ENCODE results near the gene ARHGEF7.
A peak's percentile ranks its signal among the peaks of the same experiment; 100 is the strongest.

Gene ARHGEF7

DNA sequence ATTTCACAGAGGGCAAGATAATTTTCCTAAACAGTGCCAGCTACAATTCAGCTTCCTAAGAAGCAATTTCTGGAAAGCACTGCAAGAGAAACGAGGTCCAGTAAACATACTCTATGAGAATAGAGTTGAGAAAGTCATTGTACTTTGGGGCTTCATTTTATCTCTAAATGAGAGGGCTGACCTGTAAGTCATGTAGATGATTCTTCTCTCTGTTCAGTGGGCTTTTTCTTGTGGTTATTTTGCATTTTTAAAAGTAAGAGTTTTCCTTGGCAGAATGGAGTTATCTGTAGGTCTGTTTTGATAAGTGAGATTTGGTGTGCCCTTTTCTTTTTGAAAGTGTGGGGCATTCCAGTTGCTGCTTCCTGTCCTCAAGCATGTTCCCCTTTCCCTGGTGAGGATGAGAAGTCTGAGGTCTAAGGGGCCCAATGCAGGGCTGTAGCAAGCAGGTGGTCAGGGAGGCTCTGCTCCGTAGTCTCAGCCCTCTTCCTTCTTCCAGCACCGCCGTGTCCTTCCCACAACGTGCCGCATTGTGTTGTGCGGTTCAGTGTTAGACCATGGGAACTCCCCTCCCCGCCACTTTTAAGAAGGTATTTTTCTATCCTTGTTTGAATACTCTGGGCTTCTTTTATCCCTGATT lies 86.3 kb downstream of the ARHGEF7 start:
- no peak for DNase-seq (ENCODE audit: low read depth in 2 of 2)

DNA sequence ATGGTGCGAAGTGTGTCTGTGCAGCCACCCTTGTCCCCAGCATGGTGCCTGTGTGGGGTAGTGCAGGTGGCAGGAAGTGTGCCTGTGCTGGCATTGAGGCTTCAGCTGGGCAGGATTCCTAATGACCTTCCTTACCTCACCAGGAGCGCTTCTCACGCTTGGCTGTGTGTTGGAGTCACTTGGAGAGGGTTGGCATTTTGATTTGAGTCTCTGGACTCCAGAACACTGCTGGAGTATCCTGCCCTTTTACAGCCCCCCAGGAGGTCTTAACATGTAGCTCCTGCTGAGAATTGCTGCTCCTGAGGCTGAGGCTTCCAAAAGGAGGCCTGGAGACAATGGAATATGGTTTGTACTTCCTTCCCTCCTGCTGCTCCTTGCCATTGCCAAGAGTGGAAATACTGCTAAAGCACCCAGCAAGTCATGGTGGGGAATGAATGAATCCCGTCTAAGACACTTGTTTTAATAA lies 87.1 kb downstream of the ARHGEF7 start:
- no peak for DNase-seq (ENCODE audit: low read depth in 2 of 2)

DNA sequence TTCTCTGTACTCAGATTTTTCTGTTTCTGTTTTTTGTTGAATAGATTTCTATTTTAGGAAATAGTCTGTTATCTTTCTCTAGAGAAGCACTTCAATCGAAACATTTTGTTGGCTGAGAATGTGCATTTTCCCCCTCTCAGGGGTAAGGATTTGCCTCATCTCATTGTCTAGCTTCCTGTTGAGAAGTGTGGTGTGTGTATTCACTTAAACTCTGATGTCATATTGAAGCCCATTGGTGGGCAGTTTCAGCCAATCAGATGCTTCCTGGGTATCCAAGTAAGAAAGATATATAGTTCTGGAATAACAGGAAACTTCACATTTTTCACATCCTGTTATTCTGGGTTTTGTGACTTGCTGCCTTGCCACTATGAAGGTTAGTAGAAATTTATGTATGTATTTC lies 87.6 kb downstream of the ARHGEF7 start:
- peak; percentile 73 to 78 for DNase-seq (ENCODE audit: low read depth in 2 of 2)

DNA sequence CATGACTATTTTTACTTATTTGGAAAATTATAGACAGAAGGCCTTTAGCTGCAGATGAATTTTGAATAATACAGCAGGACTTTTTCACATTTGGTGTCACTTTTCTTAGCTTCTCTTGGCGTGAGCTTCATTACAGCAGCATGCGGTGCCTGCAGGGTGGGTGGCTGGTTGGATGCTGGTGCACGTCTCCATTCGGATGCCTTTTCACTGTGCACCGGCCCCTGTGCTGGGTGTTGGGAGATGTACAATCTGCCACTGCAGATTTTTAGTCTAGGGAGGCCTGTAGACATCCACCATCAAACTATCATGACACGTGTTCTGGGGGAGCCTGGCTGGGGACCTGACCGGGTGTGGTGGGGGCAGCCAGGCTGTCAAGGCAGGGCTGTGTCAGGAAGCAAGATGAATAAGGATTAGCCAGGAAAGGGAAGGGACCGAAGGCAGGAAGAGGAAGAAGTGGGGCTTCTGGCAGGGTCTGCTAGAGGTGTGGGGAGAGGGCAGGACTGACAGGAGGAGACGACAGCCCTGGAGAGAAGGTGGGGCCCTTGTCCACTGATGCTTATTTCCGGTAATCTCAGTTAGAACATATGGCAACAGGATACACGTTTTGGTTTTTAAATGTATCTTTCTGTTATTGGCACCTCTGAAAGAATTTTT lies 88.8 kb downstream of the ARHGEF7 start:
- DNase-seq (ENCODE audit: low read depth in 2 of 2), result no peak

DNA sequence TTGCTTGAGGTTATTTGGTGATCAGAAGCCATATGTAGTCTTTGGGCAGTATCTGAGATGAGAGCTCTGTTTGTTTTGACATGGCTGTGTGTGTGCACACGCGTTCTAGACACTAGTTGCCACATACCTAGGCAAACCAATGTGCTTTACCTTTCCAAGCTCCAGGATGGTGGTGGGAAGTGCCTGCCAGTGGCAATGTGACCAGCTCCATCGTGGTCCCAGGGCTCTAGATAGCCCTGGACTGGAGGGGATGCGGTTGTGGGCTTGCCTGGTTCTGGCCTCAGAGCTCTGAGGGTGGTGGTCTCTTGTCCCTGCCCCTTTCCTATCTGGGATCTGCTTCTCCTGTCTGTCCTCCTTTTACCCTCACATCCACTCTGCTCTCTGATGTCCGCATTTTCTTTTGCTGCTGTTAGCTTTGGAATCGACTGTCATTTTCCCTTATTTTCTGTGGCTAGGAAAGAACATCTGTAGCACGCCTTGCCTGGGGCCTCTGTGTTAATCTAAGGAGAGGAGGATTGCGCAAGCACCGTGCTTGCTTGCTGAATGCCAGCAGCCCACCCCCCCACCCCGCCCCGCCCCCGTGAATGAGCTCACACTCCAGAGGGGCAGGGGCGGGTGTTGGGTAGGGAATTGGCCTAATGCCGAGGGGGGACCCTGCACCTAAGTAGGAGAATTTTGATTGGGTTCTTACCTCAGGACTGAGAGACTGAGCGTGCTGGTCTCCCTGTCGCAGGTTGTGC lies 89.5 kb downstream of the ARHGEF7 start:
- peak; percentile 67 to 72 for DNase-seq (ENCODE audit: low read depth in 2 of 2)

DNA sequence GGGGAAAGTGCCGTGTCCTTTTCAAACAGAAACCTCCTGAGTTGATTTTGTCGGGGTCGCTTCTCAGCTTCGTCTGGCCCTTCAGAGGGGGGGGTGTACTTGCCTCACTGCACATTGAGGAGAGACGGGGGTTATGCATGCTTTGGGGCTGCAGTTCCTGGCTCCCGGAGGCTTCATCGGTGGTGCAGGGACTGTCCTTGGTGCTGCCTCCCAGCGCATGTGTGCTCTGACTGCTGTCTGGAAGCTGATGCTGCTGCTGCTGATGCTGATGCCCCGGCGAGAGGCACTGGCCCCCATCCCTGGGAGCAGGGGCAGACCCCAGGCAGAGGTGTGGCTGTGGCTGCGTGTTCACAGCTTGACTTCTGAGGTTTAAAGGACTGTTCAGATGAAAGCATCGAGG lies 91.0 kb downstream of the ARHGEF7 start:
- no peak for DNase-seq (ENCODE audit: low read depth in 2 of 2)

DNA sequence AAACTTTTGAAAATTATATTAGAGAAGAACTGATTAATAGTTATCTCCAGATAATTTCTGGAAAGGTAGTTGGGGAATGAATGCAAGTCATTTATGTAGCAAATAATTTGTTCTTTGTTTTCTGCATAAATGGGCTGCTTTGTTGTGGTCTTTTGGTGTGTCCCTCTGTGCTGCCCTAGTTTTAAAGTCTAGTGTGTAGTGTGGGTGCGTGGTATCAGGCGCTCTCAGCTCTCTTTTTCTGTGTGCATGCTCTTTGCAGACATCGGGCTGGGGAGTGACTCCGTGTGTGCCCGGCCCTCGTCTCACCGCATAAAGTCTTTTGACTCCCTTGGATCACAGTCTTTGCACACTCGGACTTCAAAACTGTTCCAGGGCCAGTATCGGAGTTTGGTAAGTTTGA lies 94.5 kb downstream of the ARHGEF7 start:
- DNase-seq (ENCODE audit: low read depth in 2 of 2), result no peak

DNA sequence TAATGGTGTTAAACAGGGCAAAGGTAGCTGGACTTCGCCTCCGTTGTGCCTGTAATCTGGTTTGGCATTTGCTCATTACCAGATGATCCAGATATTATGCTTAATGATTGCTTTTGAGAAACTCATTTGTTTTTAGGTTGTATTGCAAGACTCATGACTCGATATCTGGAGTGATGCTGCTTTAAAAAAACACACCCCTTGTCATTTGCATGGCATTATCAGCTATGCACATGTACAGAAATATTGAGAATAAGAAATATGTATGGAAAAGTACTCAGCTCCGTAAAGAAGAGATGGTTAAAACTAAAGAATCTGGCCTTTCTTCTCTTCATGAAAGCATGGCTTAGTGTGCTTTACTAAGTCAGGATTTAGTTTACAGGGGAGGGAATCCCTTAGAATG lies 95.0 kb downstream of the ARHGEF7 start:
- no peak for DNase-seq (ENCODE audit: low read depth in 2 of 2)

DNA sequence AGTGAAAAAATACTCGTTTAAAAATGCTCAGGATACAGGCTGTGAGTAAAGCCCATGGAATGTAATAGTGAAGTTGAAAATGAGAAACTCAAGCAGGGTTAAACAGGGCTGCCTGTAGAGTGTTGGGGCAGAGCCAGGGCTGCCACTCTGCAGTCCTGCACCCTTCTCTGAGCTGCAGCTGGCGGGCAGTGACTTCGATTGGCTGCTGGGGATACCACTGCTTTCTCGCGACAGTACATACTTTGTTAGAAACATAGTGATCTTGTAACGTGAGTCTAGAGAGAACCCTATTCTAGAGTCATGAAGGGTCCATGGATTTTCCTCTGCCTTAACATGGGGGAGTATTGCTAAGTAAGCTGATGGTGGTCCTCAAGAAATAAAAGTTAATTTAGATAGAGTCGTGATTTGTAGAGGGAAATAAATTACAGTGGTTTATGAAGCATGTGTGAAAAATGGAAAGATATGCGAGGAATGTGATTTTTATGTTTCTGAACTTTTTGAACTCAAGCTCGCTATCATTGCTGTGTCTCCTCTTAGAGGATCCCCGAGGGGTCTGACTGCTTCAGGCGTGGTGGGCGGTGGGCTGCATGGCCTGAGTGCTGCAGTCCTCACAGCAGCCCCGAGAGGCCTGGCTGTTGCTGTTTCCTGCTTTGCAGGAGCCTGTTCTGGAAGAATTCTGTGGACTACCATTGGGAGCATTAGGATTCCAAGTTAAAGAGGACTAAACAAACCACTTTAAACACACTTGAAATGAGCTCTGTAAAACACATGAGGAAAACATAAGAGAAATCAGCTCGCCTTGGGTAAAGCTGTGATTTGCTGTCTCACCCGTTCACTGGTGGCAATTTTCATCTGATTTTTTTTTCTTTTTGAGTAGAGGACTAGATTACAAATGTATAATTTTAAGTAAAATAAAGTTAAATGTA lies 95.7 kb downstream of the ARHGEF7 start:
- DNase-seq (ENCODE audit: low read depth in 2 of 2), result peak; percentile 83 to 84

DNA sequence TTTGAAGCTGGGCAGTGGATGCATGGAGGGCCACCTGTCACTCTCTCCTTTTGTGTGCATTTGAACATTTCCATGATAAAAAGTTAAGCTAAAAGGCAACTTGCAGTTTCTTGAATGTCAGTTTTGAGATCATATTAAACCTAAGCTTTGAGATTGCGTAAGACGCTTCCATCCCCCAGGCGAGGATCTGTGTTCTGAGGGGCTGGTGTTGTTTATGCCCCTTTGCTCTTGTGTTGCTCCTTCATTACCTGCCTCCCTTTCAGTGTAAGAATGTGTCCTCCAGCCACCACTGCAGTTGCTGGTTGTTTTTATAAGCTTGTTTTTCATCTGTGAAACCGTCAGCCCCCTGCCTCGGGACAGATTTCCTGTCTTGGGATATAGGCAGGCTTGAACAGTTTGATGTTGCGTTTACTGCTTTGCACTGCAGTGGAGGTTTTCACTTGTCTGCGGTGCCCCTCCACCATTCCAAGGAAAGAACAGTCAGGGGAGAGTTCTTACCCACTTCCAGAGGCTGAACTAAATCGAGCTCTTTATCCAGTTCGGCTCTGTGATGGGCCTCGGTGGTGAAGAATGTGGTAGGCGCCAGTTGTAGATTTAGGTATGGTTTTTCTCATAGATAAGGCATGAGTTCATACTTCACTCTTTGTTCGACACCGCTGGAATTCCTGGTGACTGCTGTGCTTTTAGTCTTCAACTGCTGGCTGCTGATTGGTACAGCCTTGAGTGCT lies 96.8 kb downstream of the ARHGEF7 start:
- DNase-seq (ENCODE audit: low read depth in 2 of 2), result peak; percentile 33 to 45

DNA sequence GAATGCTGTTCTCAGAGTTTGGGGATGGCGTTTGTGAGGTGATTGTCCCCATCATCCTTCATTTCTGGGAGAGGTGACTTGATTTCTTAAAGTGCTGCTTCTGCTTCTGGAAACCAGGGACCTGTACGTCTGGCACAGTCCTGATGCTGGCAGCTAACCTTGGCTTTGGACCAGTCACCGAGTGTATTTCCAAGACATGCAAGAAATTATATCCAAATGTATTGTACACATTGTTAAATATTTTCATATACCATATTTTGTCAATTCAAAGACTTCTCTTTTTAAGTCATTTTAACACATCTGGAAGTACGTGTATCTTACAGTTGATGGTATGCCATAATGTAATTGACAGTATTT lies 97.4 kb downstream of the ARHGEF7 start:
- no peak for DNase-seq (ENCODE audit: low read depth in 2 of 2)

DNA sequence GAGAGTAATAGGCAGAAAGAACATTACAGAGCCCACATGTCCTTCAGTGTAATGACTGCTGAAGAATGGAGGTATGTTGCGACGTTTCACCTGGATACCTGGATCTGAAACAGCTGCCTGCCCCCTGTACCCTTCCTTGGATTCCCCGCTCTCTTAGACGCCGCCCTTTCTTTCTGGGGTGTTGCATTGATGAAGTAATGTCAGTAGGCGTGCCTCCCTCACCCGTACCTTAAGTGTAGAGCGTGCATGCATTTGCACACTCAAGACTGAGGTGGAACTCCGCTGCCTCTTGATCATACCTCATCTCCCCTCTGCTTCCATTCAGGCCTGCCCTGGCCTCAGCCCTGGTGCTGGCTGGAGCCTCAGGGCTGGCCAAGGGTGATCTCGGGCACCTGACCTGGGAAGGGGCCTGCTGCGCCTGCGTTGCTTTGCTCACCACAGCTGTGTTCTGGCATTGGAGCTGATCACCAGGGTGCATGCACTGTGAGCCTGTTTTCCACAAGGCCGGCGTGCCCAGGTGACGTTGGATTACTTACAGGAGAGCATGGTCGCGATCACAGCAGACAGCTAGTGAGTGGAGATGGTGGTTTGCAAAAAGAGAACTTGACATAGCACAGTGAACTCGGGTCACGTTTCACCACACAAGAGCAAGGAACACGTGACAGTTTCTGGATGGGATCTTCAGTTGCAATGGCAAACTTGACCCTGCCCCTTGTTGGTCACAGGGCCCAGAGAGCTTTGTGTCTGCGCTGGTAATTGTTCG lies 99.0 kb downstream of the ARHGEF7 start:
- DNase-seq (ENCODE audit: low read depth in 2 of 2), result no peak

DNA sequence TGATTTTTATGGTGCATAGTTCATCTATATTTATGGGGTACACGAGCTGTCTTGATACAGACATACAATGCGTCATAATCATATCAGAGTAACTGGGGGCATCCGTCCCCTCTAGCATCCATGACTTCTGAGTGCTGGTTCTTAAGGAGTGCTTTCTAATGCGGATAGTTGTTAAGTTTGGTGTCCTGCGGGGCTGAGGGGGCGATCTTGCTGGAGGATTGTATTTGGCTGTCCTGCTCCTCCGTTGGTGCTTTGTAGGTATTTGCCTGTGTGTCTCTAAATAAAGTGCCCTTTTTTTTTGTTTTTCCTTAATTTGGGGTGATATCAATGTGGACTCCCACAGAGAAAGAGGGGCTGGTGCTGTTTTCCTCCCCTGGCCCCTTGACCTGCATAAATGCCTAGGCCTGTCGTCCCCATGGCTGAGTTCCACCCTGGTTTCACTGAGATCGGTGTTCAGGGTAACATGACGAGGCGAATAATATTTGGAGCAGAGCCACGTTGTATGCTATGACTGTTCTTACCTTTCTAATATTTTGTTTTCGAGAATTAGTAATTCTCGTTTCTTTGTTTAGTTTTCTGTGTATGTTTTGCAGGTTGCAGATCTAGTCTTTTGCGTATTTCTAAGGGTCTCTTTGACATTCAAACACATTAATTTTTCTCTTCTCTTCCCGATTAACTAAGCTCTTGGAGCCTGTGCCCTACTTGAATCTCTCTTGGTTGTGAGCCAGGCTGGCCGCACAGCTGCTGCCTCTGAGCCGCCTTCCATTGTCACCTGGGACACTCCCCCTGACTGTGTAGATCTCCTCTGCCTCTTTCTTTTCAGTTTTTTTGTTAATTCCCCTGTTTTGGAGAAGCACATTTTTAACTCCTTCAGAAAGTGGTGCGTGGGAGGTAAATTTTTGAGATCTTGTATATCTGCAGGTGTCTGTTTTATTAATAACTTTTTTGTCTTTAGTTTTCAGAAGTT lies 100.3 kb downstream of the ARHGEF7 start:
- no peak for DNase-seq (ENCODE audit: low read depth in 2 of 2)

DNA sequence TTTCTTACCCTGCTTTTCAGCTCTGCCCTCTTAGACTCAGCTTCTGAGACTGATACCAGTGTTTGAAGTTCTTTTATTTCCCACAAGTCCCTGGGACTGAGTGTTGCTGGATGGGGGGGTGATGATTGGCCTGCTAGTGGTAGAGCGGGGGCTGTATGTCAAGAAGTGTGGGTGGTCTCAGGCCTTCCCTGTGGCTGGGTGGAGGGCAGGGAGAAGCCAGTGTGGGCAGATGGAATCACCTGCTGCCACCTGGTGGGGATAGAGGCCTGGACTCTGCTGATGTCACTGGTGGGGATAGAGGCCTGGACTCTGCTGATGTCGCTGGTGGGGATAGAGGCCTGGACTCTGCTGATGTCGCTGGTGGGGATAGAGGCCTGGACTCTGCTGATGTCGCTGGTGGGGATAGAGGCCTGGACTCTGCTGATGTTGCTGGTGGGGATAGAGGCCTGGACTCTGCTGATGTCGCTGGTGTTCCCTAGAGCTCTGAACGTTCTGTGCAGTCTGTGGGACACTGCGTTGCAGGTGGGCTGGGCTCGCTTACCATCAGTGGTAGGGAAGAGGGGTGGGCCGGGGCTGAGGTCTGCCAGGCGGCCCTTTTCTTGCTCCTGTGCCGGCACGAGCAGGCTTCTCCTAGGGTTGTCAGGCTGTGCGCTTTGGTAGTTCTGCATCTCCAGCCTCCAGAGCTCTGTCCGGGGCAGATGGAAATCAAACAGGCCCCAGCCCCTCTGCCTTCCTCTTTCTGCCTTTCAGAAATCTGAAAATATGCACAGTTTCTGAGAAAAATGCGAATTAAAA lies 101.3 kb downstream of the ARHGEF7 start:
- no peak for DNase-seq (ENCODE audit: low read depth in 2 of 2)

DNA sequence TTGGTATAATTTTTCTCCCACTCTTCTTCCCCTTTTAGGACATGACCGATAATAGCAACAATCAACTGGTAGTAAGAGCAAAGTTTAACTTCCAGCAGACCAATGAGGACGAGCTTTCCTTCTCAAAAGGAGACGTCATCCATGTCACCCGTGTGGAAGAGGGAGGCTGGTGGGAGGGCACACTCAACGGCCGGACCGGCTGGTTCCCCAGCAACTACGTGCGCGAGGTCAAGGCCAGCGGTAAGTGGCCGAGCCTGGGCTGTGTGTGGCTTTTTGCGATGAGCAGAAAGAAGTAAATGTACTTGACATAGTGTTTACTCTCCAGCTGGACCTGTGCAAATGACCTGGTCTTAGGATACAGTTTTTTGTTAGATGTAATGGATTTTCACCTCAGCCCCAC lies 102.5 kb downstream of the ARHGEF7 start:
- DNase-seq (ENCODE audit: low read depth in 2 of 2), result no peak

DNA sequence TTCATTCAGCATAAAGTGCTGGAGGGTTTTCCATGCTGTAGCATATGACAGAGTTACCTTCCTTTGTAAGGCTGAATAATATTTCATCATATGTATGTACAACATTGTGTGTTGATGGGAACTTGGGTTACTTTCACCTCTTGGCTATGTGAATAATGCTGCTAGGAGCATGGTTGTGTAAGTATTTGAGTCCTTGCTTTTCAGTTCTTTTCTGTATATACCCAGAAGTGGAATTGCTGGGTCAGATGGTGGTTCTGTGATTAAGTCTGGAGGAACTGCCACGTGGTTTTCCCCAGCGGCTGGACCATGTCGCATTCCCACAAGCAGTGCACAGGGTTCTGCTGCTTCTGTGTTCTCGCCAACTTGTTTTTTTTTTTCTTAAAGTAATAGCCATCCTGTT lies 104.2 kb downstream of the ARHGEF7 start:
- peak; percentile 23 to 25 for DNase-seq (ENCODE audit: low read depth in 2 of 2)

DNA sequence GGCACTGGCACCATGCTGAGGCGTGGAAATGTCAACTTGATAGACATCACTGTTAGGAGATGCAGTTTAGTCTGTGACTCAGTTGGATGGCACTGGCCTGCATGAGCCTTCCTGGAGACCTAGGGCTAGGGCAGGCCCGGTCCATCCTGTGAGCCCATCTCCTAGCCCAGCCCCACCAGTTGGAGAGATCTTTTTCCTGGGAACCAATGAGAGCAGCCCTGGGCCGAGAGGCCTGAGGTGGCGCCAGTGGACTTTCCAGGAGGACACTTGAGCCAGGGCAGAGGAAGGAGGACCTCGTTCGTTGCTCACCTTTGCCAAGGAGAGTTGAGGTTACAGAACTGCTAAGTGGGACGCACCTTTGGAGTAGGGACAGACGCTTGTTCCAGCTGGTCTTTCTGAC lies 104.8 kb downstream of the ARHGEF7 start:
- no peak for DNase-seq (ENCODE audit: low read depth in 2 of 2)

DNA sequence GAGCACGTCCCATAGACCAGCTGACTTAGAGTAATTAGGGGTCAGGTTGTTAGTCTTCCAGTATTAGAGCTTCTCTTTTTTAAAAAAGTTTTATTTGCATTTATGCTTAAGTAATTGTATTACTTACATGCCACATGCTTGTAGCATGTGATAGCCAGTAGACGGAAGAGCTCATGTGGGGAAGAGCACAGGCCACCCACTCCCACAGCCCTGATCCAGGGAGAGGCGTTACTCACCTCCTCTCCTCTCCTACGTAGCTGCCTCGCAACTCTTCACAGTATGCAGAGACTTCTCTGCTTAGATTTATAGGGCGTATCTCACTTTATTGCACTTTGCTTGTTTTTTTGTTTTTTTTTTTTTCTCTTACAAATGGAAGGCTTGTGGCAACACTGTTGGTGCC lies 110.1 kb downstream of the ARHGEF7 start:
- no peak for DNase-seq (ENCODE audit: low read depth in 2 of 2)
